Stimulated activated CD4-positive, alpha-beta T cell treated with anti-CD3 and anti-CD28 coated beads, TNF-alpha, amount 100 ng/mL, for 1 hour (primary cell): ENCODE results near the gene YJU2.
"Not testable (repeated sequence)": the region's sequence is repeated elsewhere in the genome, so short reads cannot be mapped to it uniquely, and the experiment has no call there.

ENCODE experiments used
- DNase-seq, 3 donors: peaks; one replicate each; pipeline ENCODE4 v3.0.0-alpha.2; 2020; ENCODE audit warnings: low read depth in 3 of 3, low spot score in 1 of 3

YJU2 gene

GRCh38 chr19:4228765-4229178 is 18.1 kb upstream of the YJU2 start:
- DNase-seq = no peak

GRCh38 chr19:4229179-4229931 is 17.5 kb upstream of the YJU2 start, which contains the start of gene EBI3:
Gene EBI3 (plus strand): TSS chr19:4229523. CDS start chr19:4229551, 28 bp downstream.
- peak in 1 of 3 donors; percentile 35 for DNase-seq

- not testable (repeated sequence) for DNase-seq
These were observed 16.6 kb upstream of the YJU2 start for GRCh38 chr19:4230237-4230636.

- not testable (repeated sequence) for DNase-seq
These were observed 15.4 kb upstream of the YJU2 start for GRCh38 chr19:4231521-4231920.

GRCh38 chr19:4232139-4232538 is 14.7 kb upstream of the YJU2 start:
- not testable (repeated sequence) for DNase-seq

- no peak for DNase-seq
These were observed 14.1 kb upstream of the YJU2 start for GRCh38 chr19:4232614-4233281.

- peak in 2 of 3 donors; percentile 36 to 61 for DNase-seq
These were observed 13.5 kb upstream of the YJU2 start for GRCh38 chr19:4233282-4233853.

GRCh38 chr19:4234142-4234861 is 12.6 kb upstream of the YJU2 start:
- no peak for DNase-seq

- no peak for DNase-seq
These were observed 12.0 kb upstream of the YJU2 start for GRCh38 chr19:4234862-4235201.

- DNase-seq = not testable (repeated sequence)
These were observed 9.4 kb upstream of the YJU2 start for GRCh38 chr19:4237510-4237909.

- DNase-seq = no peak
These were observed 8.0 kb upstream of the YJU2 start for GRCh38 chr19:4238831-4239230.

GRCh38 chr19:4241824-4242430 is 5.0 kb upstream of the YJU2 start:
- no peak for DNase-seq

- DNase-seq = not testable (repeated sequence)
These were observed 942 bp upstream of the YJU2 start for GRCh38 chr19:4245938-4246337.

- no peak for DNase-seq
These were observed 9.7 kb downstream of the YJU2 start for GRCh38 chr19:4256563-4256962.

- no peak for DNase-seq
These were observed 10.1 kb downstream of the YJU2 start for GRCh38 chr19:4257025-4257424.

GRCh38 chr19:4258181-4258580 is 11.3 kb downstream of the YJU2 start:
- no peak for DNase-seq

GRCh38 chr19:4260613-4261191 is 13.8 kb downstream of the YJU2 start:
- DNase-seq = no peak

GRCh38 chr19:4264812-4265211 is 17.9 kb downstream of the YJU2 start:
- no peak for DNase-seq

GRCh38 chr19:4266253-4267000 is 19.5 kb downstream of the YJU2 start:
- no peak for DNase-seq
